HUDEP-2 (cell line): ENCODE results near the gene PROS1.

Experiments used
- DNase-seq, 76 experiments: peaks; one replicate each; lab custom pipeline; 2025; ENCODE audit not compliant: unreplicated experiment in 76 of 76; lab: John Stamatoyannopoulos, UW

Gene PROS1

GRCh38 chr3:93973131-93974126, at the start of gene PROS1:
Gene PROS1, minus strand, starts transcription at chr3:93973896. Its CDS starts 147 bp downstream, at chr3:93973749.
- peak in 74 of 76 experiments; percentile 30 to 87 (median 75) for DNase-seq

- DNase-seq: peak in 1 of 76 experiments; percentile 6
These were observed 46.6 kb upstream of the PROS1 start for GRCh38 chr3:94020293-94020692.

DNA sequence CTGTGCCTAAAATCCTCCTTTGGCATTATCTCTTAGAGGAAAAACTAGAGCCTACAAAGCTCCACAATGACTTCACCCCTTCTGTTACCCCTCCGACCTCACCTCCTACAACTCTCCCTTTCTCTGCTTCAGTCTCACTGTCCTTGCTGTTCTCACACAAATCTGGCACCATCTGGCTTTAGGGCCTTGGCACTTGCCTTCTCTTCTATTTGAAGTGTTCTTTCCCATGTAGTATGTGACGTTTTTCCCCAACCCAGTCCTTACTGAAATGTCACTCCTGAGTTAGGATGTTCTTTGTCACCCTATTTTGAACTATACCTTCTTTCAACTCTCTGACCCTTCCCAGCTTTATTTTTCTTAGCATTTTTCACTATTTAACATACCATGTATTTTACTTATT, 46.0 kb upstream of the PROS1 start:
- DNase-seq: no peak

DNA sequence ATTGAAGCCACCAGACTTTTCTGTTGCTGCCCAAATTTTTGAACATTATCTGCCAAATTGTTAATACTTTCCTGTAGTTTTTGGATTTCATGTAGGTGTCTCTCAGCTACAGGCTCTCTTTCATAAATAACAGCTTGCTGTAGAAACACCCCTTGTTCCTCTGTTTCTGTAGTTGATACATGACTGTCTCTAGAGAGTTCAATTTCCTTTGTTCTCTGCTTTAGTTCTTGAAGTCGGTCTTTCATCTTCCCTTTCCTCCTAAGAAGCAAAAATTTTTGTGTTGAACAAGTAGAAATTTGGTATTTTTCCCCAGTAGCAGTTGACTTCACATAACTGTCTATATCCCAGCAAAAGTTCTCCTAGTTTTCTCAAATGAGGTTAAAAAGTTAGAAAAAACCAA, 41.3 kb upstream of the PROS1 start:
- DNase-seq: no peak

- no peak for DNase-seq
These were observed 38.5 kb upstream of the PROS1 start for GRCh38 chr3:94012185-94012584.

GRCh38 chr3:94011233-94011711, 37.6 kb upstream of the PROS1 start:
- peak in 4 of 76 experiments; percentile 13 to 31 (median 24) for DNase-seq

DNA sequence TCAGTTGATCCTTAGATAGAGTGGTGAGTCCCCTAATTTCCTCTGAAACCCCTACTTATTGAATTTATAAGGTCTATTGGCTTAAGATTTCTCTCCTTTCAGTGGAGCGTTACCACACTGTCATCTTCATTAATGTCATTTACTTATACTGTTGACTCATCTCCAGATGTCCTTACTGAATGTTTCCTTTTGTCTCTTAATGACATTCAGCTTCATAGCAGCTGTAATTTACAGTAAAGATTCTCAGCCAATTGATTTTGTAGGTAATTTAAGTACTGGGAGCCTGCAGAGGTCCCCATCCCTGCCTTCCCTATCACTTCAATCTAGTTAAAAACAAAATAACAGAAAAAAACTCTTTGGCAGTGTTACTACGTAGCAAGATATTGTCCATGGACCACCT, 35.9 kb upstream of the PROS1 start:
- DNase-seq: no peak

- DNase-seq: no peak
These were observed 34.6 kb upstream of the PROS1 start for GRCh38 chr3:94008253-94008652.

GRCh38 chr3:94004301-94004910, 30.7 kb upstream of the PROS1 start:
- DNase-seq: peak in 30 of 76 experiments; percentile 4 to 57 (median 32)

- no peak for DNase-seq
These were observed 28.3 kb upstream of the PROS1 start for GRCh38 chr3:94001827-94002495.

DNA sequence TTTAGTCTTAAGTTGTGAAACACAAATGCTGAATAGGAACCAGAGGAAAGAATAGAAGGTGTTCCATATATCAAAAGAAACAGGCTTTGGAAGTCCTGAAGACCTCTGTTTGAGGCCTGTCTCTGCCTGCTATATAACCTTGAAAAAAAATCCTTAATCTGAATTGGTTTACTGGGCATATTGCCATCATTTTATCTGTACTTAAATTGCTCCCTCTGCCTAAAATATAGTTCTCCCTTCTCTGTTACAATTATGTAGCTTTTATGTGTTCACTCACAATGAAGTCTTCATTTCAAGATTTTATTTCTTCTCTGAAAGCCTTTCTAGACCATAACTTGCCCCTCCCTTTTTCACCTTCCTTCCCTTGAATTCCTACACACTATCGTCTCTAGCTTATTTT, 27.5 kb upstream of the PROS1 start:
- peak in 6 of 76 experiments; percentile 4 to 33 (median 16) for DNase-seq

DNA sequence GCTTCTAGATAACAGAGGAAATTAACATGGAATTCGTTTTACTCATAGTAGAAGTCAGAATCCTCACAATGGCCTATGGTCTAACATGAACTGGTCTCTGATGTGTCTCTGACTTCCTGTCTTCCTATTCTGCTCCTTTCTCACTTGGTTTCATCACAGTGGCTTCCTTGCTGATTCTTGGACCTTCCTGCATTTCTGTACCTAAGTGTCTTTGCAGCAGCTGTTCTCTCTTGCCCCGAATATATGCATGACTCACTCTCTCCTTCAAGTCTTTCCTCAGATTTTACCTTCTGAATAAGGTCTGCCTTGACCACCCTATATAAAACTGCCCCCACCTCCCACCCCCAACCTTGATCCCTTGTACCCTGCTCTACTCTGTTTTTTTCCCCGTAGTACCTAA, 20.4 kb upstream of the PROS1 start:
- DNase-seq: no peak

DNA sequence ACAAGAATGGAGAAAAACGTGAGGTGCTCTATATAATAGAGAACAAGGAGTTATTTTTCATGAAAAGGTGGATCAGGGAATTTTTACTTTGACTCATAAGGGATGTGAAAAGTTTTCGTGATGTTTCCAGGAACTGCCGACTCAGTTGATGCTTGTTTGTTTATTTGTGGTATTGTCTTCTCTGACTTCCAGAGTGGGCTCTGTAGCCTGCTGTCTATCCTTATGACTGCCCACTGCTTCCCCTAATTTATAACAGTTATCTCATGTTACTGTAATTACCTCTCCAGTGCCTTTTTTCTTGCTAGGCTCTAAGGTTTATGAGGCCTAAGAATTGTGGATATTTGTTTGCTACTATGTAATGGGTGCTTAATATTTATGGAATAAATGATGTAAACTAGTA, 18.5 kb upstream of the PROS1 start:
- DNase-seq: no peak

DNA sequence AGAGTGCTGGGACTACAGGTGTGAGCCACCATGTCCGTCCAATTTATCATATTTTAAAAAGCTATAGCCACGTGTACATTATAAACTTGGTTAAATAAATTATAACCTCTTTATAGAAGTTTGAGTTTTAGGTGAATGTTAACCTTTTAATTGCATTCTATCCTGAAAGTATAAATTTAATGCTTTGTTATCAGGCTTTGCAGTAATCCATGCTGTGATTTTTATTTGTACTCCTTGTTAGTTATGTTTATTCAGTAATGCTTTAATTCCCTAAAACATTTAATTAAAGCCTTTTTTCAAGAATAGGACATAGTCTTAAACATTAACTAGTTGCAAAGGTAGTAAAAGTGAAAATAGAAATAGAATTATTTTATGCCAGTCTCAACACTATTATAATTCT, 17.9 kb upstream of the PROS1 start:
- DNase-seq: no peak

- no peak for DNase-seq
These were observed 15.5 kb upstream of the PROS1 start for GRCh38 chr3:93989241-93989640.

- no peak for DNase-seq
These were observed 15.1 kb upstream of the PROS1 start for GRCh38 chr3:93988764-93989163.

- no peak for DNase-seq
These were observed 14.6 kb upstream of the PROS1 start for GRCh38 chr3:93988283-93988682.

GRCh38 chr3:93984618-93985017, 10.9 kb upstream of the PROS1 start:
- no peak for DNase-seq

GRCh38 chr3:93983408-93983807, 9.7 kb upstream of the PROS1 start:
- DNase-seq: no peak

GRCh38 chr3:93981649-93982048, 8.0 kb upstream of the PROS1 start:
- no peak for DNase-seq
